ENCODE results near the gene PRR14L.
A peak's percentile ranks its signal among the peaks of the same experiment; 100 is the strongest.
"Not testable (repeated sequence)": the region's sequence is repeated elsewhere in the genome, so short reads cannot be mapped to it uniquely, and the experiment has no call there.

The PRR14L gene

DNA sequence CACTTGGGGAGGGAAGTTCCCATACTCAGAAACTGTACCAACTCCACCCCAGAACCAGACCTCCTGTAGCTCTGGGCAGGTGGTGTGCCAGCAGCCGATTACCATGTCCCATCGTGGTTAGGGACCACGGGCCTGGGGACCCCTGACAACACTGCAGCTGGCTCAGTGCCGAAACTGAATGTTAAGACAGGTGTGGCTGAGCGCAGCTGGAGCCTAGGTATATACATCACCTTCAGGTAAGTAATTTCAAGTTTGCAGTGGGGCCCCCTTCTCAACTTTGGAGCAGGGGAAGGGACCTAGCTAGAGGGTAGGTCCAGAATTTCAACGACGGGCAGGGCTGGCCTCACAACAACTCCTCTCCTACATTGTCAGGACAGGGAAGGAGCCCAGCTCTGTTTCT, 67.2 kb downstream of the PRR14L start:
- no peak for DNase-seq (ENCODE audit: low read depth in 2 of 2)

GRCh38 chr22:31681349-31682345, 68.3 kb downstream of the PRR14L start:
- no peak for DNase-seq (ENCODE audit: low read depth in 2 of 2)

GRCh38 chr22:31680861-31681341, 69.0 kb downstream of the PRR14L start:
- peak; percentile 50 to 61 for DNase-seq (ENCODE audit: low read depth in 2 of 2)

DNA sequence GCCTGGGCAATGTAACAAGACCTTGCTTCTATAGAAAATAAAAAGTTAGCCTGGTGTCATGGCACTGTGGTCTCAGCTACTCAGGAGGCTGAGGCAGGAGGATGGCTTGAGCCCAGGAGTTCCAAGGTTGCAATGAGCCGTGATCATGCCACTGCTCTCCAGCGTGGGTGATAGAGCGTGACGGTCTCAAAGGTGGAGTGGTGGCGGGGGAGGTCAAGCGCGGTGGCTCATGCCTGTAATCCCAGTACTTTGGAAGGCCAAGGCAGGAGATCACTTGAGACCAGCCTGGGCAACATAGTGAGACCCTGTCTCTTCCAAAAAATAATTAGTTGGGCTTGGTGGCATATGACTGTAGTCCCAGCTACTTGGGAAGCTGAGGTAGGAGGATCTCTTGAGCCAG, 71.2 kb downstream of the PRR14L start:
- DNase-seq (ENCODE audit: low read depth in 2 of 2): no peak

DNA sequence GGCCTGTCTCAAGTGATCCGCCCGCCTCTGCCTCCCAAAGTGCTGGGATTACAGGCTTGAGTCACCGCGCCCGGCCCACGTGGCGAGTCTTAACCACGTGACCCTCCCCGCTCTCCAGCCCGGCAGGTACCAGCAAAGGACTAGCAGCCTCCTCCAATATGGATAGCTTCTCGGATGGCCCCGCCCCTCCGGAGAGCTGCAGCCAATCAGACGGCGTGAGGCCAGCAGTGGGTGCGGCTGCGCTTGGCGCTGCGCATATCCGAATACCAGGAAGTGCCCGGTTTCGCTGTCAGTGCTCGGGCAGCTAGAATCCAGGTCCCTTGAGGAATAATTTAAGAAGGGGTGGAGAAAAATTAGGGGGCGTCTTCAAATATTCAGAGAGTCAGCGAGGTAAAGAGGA, 73.2 kb downstream of the PRR14L start:
- DNase-seq (ENCODE audit: low read depth in 2 of 2): peak; percentile 73 to 74

GRCh38 chr22:31674219-31674618, 75.7 kb downstream of the PRR14L start:
- DNase-seq (ENCODE audit: low read depth in 2 of 2): not testable (repeated sequence)

DNA sequence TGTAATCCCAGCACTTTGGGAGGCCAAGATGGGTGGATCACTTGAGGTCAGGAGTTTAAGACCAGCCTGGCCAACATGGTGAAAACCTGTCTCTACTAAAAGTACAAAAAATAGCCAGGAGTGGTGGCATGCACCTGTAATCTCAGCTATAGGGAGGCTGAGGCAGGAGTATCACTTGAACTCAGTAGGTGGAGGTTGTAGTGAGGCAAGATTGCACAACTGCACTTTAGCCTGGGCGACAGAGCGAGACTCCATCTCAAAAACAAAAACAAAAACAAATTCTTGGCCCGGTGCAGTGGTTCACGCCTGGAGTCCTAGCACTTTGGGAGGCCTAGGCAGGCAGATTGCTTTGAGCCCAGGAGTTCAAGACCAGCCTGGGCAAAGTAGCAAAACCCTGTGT, 81.1 kb downstream of the PRR14L start:
- not testable (repeated sequence) for DNase-seq (ENCODE audit: low read depth in 2 of 2)

- DNase-seq (ENCODE audit: low read depth in 2 of 2): no peak
Observed at GRCh38 chr22:31662668-31663037, 87.3 kb downstream of the PRR14L start.

GRCh38 chr22:31661851-31662667, 87.9 kb downstream of the PRR14L start, which contains the start of gene PISD:
Gene PISD, minus strand, starts transcription at chr22:31662215. Its CDS starts 7 bp downstream, at chr22:31662208.
- DNase-seq (ENCODE audit: low read depth in 2 of 2): peak; percentile 82 to 83

- DNase-seq (ENCODE audit: low read depth in 2 of 2): not testable (repeated sequence)
Observed at GRCh38 chr22:31660860-31661341, 89.0 kb downstream of the PRR14L start.

DNA sequence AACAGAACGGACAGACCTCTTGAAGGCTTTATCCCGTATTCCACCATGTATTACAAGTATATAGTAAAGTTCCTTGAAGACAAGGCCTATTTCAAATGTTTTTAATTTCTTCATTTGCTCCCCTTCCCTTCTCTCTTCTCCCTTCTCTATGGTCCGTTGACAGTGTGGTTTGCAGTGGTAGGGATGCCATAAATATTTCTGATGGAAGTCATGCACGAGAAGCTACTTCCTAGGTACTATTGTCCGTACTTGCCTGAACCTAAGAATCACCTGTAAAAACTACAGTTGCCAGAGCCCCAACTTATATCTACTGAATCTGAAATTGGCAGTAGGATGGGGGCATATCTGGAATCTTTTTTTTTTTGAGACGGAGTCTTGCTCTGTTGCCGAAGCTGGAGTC, 90.7 kb downstream of the PRR14L start:
- DNase-seq (ENCODE audit: low read depth in 2 of 2): no peak

DNA sequence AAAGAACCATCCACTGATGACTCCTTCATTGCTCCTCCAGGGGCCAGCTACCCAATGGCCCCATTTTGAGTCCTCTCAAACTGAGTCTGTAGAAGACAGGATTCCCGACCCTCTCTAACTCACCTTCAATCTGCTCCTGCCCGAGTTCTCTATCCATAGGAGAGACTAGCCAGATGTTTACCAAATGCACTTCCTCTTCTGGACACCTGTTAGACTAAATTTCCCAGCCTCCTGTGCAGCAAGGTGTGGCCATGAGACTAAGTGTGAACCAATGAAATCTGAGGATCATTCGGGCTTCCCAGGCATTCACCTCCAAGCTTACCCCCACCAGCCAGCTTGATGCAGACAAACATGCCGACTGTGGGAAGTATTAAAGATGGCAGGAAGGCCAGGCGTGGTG, 95.5 kb downstream of the PRR14L start:
- no peak for DNase-seq (ENCODE audit: low read depth in 2 of 2)

DNA sequence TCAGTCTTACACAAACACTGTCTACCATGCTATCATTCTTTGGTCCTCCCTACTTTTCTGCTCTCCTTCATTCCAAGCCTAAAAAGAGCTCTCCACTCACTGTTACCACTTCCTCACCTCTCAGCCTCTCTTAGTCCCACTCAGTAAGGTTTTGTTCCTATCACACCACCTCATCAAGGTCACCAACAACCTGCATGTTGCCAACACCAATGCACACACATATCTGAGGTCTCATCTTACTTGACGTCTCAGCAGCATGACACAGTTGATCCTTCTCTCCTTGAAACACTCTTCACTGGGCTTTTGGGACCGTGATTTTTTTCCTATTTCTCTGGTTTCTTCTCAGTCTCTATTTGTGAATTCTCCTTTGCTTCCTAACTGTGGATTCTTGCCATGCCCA, 96.0 kb downstream of the PRR14L start:
- DNase-seq (ENCODE audit: low read depth in 2 of 2): no peak

- DNase-seq (ENCODE audit: low read depth in 2 of 2): no peak
Observed at GRCh38 chr22:31652911-31653684, 96.8 kb downstream of the PRR14L start.

- DNase-seq (ENCODE audit: low read depth in 2 of 2): no peak
Observed at GRCh38 chr22:31652088-31652487, 97.8 kb downstream of the PRR14L start.

- DNase-seq (ENCODE audit: low read depth in 2 of 2): no peak
Observed at GRCh38 chr22:31651664-31652063, 98.3 kb downstream of the PRR14L start.

- DNase-seq (ENCODE audit: low read depth in 2 of 2): peak; percentile 71 to 72
Observed at GRCh38 chr22:31650391-31650790, 99.5 kb downstream of the PRR14L start.

GRCh38 chr22:31647523-31648320, 102.2 kb downstream of the PRR14L start:
- DNase-seq (ENCODE audit: low read depth in 2 of 2): peak; percentile 38 to 44

DNA sequence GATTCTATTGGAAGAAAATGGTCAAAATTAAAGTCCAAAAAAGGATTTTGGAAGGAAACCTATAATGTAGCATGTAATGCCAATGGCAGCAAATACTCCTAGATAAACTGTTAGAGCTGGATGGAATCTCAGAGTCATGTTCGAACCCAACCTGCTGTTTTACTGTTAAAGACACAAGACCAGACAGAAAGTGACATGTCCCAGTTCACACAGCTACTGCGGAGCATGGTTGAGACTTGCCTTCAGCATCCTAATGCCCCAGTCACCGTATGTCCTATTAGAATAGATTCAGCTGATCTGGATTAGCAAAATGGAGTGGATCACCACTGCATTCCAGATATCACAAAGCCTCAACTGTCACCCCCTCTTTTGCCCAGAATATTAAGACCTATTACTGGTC, 102.9 kb downstream of the PRR14L start:
- no peak for DNase-seq (ENCODE audit: low read depth in 2 of 2)

DNA sequence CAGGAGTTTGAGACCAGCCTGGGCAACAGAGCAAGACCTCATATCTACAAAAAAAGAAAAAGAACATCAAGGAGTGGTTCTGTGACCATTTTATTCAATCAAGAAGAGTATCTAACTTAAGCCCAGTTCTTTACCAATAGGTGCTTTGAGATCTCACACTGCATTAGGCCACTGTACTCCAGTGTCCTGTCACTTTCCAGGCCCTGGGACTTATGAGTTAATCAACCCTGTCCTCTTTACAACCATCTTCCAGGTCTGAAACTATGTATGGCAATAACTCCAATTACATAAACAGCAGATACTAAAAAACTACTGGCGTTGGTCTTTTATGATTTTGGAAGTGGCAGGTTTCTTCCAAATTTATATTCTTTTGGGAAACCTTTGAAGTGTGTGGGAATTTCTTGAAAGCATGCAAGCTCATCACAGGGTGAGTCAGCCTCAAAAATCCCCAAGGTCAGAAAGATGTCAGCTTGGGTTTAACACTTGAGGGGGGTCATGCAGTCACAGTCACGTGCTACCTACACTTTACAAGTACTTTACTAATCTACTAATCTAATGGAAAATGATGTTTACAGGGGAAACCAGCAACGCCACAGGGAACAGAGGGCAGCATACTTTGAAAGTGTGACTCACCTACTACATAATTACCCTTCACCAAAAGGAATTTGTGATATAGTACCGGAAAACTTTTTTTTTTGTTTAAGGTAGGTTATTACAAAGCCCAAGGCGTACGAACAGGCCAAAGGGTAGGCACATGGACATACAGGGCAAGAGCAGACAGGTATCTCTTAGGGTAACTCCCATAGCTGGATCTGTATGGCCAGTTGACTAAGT, 103.5 kb downstream of the PRR14L start:
- DNase-seq (ENCODE audit: low read depth in 2 of 2): peak; percentile 70 to 72

All from fibroblast of skin of left quadriceps (primary cell).